K562 (cell line): ENCODE data around the gene SLC25A34. TPM values are rescaled to one million over a fixed set of nuclear protein-coding genes. Genes with fewer than 3 reads are reported as not detected.

ENCODE experiments used
- ATAC-seq: fragments of 200-7000 bp; cut with Tn5 transposase; 3 replicates; pipeline ENCODE4 v1.9.1; 2020; ENCODE audit warnings: moderate library complexity
- BruUV-seq: library from RNA; stranded (reverse); fragments of 400-500 nt; replicated peaks from 2 replicates; lab custom pipeline; 2021; lab: Mats Ljungman, UMichigan
- CTCF ChIA-PET: fragments of 300-600 bp; formaldehyde crosslinking; extraction: SDS; loops from one replicate; lab custom pipeline; 2021; ENCODE audit warnings: low intra/inter-chr PET ratio; lab: Yijun Ruan, JAX
- POLR2A ChIA-PET: fragments of 300-600, 350-650 bp; sonication (Branson Sonifier 250); formaldehyde crosslinking; extraction: SDS; loops from one replicate; lab custom pipeline; 2021; ENCODE audit warnings: antibody characterized with exemption, inconsistent platforms; lab: Yijun Ruan, JAX
- DNase-seq, 4 experiments: peaks; one replicate each; pipeline versions ENCODE4 v3.0.0 to v3.0.0-alpha.2; 2011 to 2018; ENCODE audit warnings: low spot score in 3 of 4, mixed read lengths in 3 of 4; ENCODE audit errors: extremely low read depth in 1 of 4
- FAIRE-seq: peaks from 2 replicates; lab custom pipeline; 2011; peaks lifted over from hg19 to GRCh38; lab: Jason Lieb, UNC
- H2AFZ ChIP-seq: 2 replicates; pipeline ENCODE4 v1.6.0; 2011; ENCODE audit warnings: low read depth, low read length, control low read depth, inconsistent platforms
- H3K27ac ChIP-seq: fragments of 200-600 bp; 3 replicates; pipeline ENCODE4 v1.8.0; 2011; ENCODE audit warnings: low read depth, mild to moderate bottlenecking, control low read depth, inconsistent platforms, low read length, moderate library complexity, mixed read lengths; ENCODE audit errors: extremely low read depth
- H3K27me3 ChIP-seq, 2 experiments: fragments of 300-600 bp in 1 of 2; 2 replicates in 1 of 2; 3 replicates in 1 of 2; pipeline versions ENCODE4 v1.6.0 to v1.8.0; 2011; ENCODE audit warnings: inconsistent platforms in 2 of 2, low read length in 2 of 2, mild to moderate bottlenecking in 1 of 2, mixed read lengths in 1 of 2, moderate library complexity in 1 of 2; ENCODE audit not compliant: control insufficient read depth in 2 of 2, insufficient read depth in 2 of 2
- H3K36me3 ChIP-seq: fragments of 300-600 bp; 3 replicates; pipeline ENCODE4 v1.8.0; 2011; ENCODE audit warnings: mild to moderate bottlenecking, low read length, inconsistent platforms; ENCODE audit not compliant: control insufficient read depth, insufficient read depth
- H3K4me1 ChIP-seq, 2 experiments: fragments of 200-600 bp in 1 of 2; replicated peaks in 1 of 2; 2 replicates in 1 of 2; 3 replicates in 1 of 2; pipeline versions ENCODE4 v1.5.1 to v1.8.0; 2011; ENCODE audit warnings: inconsistent platforms in 2 of 2, low read length in 2 of 2, mild to moderate bottlenecking in 1 of 2, mixed read lengths in 1 of 2, moderate library complexity in 1 of 2; ENCODE audit not compliant: control insufficient read depth in 2 of 2, insufficient read depth in 2 of 2
- H3K4me2 ChIP-seq: 2 replicates; pipeline ENCODE4 v1.6.1; 2011; ENCODE audit warnings: low read length, control low read depth, inconsistent platforms, mixed read lengths; ENCODE audit not compliant: insufficient read depth
- H3K4me3 ChIP-seq: fragments of 200-600 bp; sonication (generic), shearing (Covaris generic); 2 replicates; pipeline ENCODE4 v1.5.1; 2016; ENCODE audit warnings: control low read depth, inconsistent platforms
- H3K79me2 ChIP-seq: fragments of 200-600 bp; 3 replicates; pipeline ENCODE4 v1.8.0; 2011; ENCODE audit warnings: low read length, inconsistent platforms; ENCODE audit not compliant: control insufficient read depth, insufficient read depth
- H3K9ac ChIP-seq, 2 experiments: 2 replicates each; pipeline versions ENCODE4 v1.6.0 to v1.6.1; 2011; ENCODE audit warnings: low read depth in 2 of 2, low read length in 2 of 2, control low read depth in 1 of 2, inconsistent platforms in 1 of 2, mild to moderate bottlenecking in 1 of 2, mixed read lengths in 1 of 2; ENCODE audit not compliant: insufficient read depth in 1 of 2
- H3K9me1 ChIP-seq: one replicate; pipeline ENCODE4 v1.6.0; 2011; ENCODE audit warnings: inconsistent platforms, mild to moderate bottlenecking, low read length, moderate library complexity; ENCODE audit not compliant: control insufficient read depth, insufficient read depth
- H3K9me3 ChIP-seq: replicated peaks from 2 replicates; pipeline ENCODE4 v1.5.1; 2011; ENCODE audit warnings: low read depth, low read length, inconsistent platforms; ENCODE audit not compliant: control insufficient read depth, insufficient read depth
- H4K20me1 ChIP-seq: replicated peaks from 2 replicates; pipeline ENCODE4 v1.6.1; 2011; ENCODE audit warnings: low read length, inconsistent platforms, mixed read lengths; ENCODE audit not compliant: control insufficient read depth, insufficient read depth
- ARID2 ChIP-seq: fragments of 450-650 bp; IDR thresholded peaks from 2 replicates; pipeline ENCODE4 v1.6.1; 2017; ENCODE audit warnings: antibody characterized with exemption, mild to moderate bottlenecking
- FIP1L1 ChIP-seq: fragments of 200-400 bp; formaldehyde crosslinking; IDR thresholded peaks from 2 replicates; pipeline ENCODE4 v1.6.1; 2018; ENCODE audit warnings: mild to moderate bottlenecking, low read depth, low read length; ENCODE audit not compliant: poor library complexity, severe bottlenecking
- SMARCC2 ChIP-seq: fragments of 450-650 bp; IDR thresholded peaks from 2 replicates; pipeline ENCODE4 v1.6.1; 2017; ENCODE audit warnings: antibody characterized with exemption, moderate library complexity, mild to moderate bottlenecking, low read depth
- TSC22D4 ChIP-seq: fragments of 450-650 bp; IDR thresholded peaks from 2 replicates; pipeline ENCODE4 v1.6.1; 2016; ENCODE audit warnings: missing genetic modification characterization, missing biosample characterization, control low read depth
- WGBS: fragments of 100-300 bp; shearing (Covaris generic); methylation state at CpG from one replicate; pipeline ENCODE4 v1.1.6; 2016; ENCODE audit warnings: low coverage, mixed read lengths; ENCODE audit not compliant: insufficient coverage; ENCODE audit errors: missing lambda C conversion rate; 5-methylcytosine and 5-hydroxymethylcytosine counted together
- in situ Hi-C: fragments of 300-500 bp; cut with MboI; formaldehyde crosslinking; loops from 4 replicates; pipeline ENCODE4 v1.15.0; 2018; ENCODE audit warnings: inconsistent platforms, mixed read lengths
- intact Hi-C: fragments of 100-400 bp; cut with micrococcal nuclease; formaldehyde crosslinking; loops from 2 replicates; pipeline ENCODE4 v1.14.2; 2022
- polyA plus RNA-seq, 8 experiments: library from polyadenylated mRNA; depleted of rRNA in 4 of 8; stranded (reverse) in 5 of 8; unstranded in 3 of 8; fragments of >200 nt; fragmentation: Nextera tagmentation in 2 of 8; fragmentation: Illumina TruSeq in 1 of 8; extraction: Ambion mirVana in 2 of 8; extraction: Trizol in 1 of 8; gene quantifications; 2 replicates each; pipeline versions ENCODE4 v1.2.1 to v1.2.3, GENCODE V29; 2011 to 2014; ENCODE audit warnings: inconsistent platforms in 1 of 8, missing spikeins in 1 of 8
- total RNA-seq, 7 experiments: library from RNA; depleted of rRNA in 6 of 7; stranded (reverse); fragments of >200 nt in 6 of 7; fragmentation: Illumina TruSeq in 2 of 7; extraction: Trizol in 2 of 7; gene quantifications; 2 replicates each; pipeline versions ENCODE4 v1.2.1 to v1.2.3, GENCODE V29; 2011 to 2021; ENCODE audit warnings: low replicate concordance in 1 of 7
- TF ChIP-seq, protein P1 (sequence below): fragments of 450-650 bp; formaldehyde crosslinking; IDR thresholded peaks from 2 replicates; pipeline ENCODE4 v1.4.0; 2020; ENCODE audit warnings: mild to moderate bottlenecking, mixed read lengths
- TF ChIP-seq, protein P2 (sequence below): sonication (generic); formaldehyde crosslinking; IDR thresholded peaks from 2 replicates; pipeline ENCODE4 v1.9.0; 2022; ENCODE audit warnings: mild to moderate bottlenecking, missing genetic modification reagents

Gene SLC25A34
- total and polyA plus RNA-seq, 9 of the 15 experiments (the other 6 are each of a cell fraction or from before 2014, with no cell fraction given) = 0.01 to 0.57 (median 0.16) TPM

DNA sequence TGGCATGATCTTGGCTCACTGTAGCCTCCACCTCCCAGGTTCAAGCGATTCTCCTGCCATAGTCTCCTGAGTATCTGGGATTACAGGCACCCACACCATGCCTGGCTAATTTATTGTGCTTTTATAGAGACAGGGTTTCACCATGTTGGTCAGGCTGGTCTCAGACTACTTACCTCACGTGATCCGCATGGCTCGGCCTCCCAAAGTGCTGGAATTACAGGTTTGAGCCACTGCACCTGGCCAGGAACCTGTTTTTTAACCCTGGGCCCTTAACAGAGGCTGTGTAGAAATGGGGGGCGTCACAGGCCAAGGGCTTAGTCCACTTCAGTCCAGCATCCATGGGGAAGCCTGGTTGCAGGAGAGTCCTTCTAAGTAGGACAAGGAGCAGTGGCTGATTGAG lies 31.9 kb downstream of the SLC25A34 start:
- Histone ChIP-seq H3K9me3 (no peaks in the 10 kb centered on the region; the same call in 1 of the 2 replicates), H3K36me3 (no peaks in the 10 kb centered on the region), H4K20me1 (0 out of 2 replicates have a peak, but pooled peaks cover 3% of the 10 kb centered on the region), H3K9me1 (no peaks in the 10 kb centered on the region), H3K27ac (no peak overlapping the region), H3K4me3 (no peak overlapping the region), H3K27me3 (peaks cover 27 to 71% of the 10 kb centered on the region in 2 experiments), H3K9ac (0 out of 4 replicates have a peak overlapping the region, but pooled peaks of 1 of the 2 experiments have one; percentile 43), H3K4me1 (peaks cover 0 to 19% of the 10 kb centered on the region in 2 experiments; a peak in 3 of 5 replicates), H2AFZ (no peak overlapping the region), H3K4me2 (no peak overlapping the region), H3K79me2 (no peaks in the 10 kb centered on the region)
- ATAC-seq (no peak), FAIRE-seq (no peak), DNase-seq (no peak)
- intact Hi-C loops = no loop called here
- TF ChIP-seq, protein P1, sequence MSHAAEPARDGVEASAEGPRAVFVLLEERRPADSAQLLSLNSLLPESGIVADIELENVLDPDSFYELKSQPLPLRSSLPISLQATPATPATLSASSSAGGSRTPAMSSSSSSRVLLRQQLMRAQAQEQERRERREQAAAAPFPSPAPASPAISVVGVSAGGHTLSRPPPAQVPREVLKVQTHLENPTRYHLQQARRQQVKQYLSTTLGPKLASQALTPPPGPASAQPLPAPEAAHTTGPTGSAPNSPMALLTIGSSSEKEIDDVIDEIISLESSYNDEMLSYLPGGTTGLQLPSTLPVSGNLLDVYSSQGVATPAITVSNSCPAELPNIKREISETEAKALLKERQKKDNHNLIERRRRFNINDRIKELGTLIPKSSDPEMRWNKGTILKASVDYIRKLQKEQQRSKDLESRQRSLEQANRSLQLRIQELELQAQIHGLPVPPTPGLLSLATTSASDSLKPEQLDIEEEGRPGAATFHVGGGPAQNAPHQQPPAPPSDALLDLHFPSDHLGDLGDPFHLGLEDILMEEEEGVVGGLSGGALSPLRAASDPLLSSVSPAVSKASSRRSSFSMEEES (CRISPR knock-in tag) = 0 out of 2 replicates have a peak, but pooled peaks have one; percentile 8
- no peak for TF ChIP-seq ARID2
- no peak for TF ChIP-seq FIP1L1
- TF ChIP-seq, protein P2, sequence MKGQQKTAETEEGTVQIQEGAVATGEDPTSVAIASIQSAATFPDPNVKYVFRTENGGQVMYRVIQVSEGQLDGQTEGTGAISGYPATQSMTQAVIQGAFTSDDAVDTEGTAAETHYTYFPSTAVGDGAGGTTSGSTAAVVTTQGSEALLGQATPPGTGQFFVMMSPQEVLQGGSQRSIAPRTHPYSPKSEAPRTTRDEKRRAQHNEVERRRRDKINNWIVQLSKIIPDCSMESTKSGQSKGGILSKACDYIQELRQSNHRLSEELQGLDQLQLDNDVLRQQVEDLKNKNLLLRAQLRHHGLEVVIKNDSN (CRISPR knock-in tag) = peak; percentile 37
- no peak for TF ChIP-seq SMARCC2
- no peak for TF ChIP-seq TSC22D4 (tag)
- CTCF ChIA-PET = no interaction called here
- BruUV-seq = no TSS peak
- in situ Hi-C loops = no loop called here
- WGBS = 9% methylated on average over 5 of the region's 5 CpGs
- POLR2A ChIA-PET = interaction anchor here (1.0 kb wide), 1 partner anchor 10 kb away, joined by 4 read pairs; no protein-coding TSS in a partner anchor
